Fibroblast of the conjunctiva (primary cell): Measurements from ENCODE around the gene ZNF598.
"Not testable (repeated sequence)": the region's sequence is repeated elsewhere in the genome, so short reads cannot be mapped to it uniquely, and the experiment has no call there.

Experiments used
- DNase-seq: peaks from one replicate; pipeline ENCODE4 v3.0.0-alpha.2; 2010; ENCODE audit warnings: low read depth

ZNF598 gene

GRCh38 chr16:2040041-2040786 is 30.6 kb upstream of the ZNF598 start:
- no peak for DNase-seq

GRCh38 chr16:2039274-2040031 is 29.8 kb upstream of the ZNF598 start:
- no peak for DNase-seq

GRCh38 chr16:2038382-2039231 is 29.0 kb upstream of the ZNF598 start:
- DNase-seq = no peak

GRCh38 chr16:2037647-2038381 is 28.2 kb upstream of the ZNF598 start:
- DNase-seq = no peak

GRCh38 chr16:2037115-2037514 is 27.5 kb upstream of the ZNF598 start:
- no peak for DNase-seq

- DNase-seq = no peak
Observed at GRCh38 chr16:2036200-2036966, 26.8 kb upstream of the ZNF598 start.

- peak; percentile 65 for DNase-seq
Observed at GRCh38 chr16:2035431-2036199, 26.0 kb upstream of the ZNF598 start.

- DNase-seq = no peak
Observed at GRCh38 chr16:2034696-2035430, 25.2 kb upstream of the ZNF598 start.

- DNase-seq = not testable (repeated sequence)
Observed at GRCh38 chr16:2033909-2034695, 24.5 kb upstream of the ZNF598 start.

GRCh38 chr16:2033057-2033908 is 23.7 kb upstream of the ZNF598 start:
- no peak for DNase-seq

- no peak for DNase-seq
Observed at GRCh38 chr16:2032285-2033056, 22.9 kb upstream of the ZNF598 start.

- no peak for DNase-seq
Observed at GRCh38 chr16:2031081-2031577, 21.5 kb upstream of the ZNF598 start.

- DNase-seq = no peak
Observed at GRCh38 chr16:2030036-2030435, 20.4 kb upstream of the ZNF598 start.

- no peak for DNase-seq
Observed at GRCh38 chr16:2029350-2029749, 19.7 kb upstream of the ZNF598 start.

GRCh38 chr16:2028620-2029220 is 19.1 kb upstream of the ZNF598 start:
- DNase-seq = no peak

GRCh38 chr16:2028146-2028545 is 18.5 kb upstream of the ZNF598 start:
- no peak for DNase-seq
